ENCODE data around the gene CEP128. TPM values are rescaled to one million over a fixed set of nuclear protein-coding genes. Genes with fewer than 3 reads are reported as not detected.

The CEP128 gene
- total RNA-seq, 2 experiments from 2014 or later = 12.3 to 13.0 TPM

- H3K27ac Mint-ChIP-seq = no peak overlapping the region
- POLR2A ChIA-PET = no interaction called here
- intact Hi-C loops (cut with DNase I, micrococcal nuclease) = no loop called here
- H3K9me3 Mint-ChIP-seq = peaks cover 26% of the 10 kb centered on the region
- H3K4me1 Mint-ChIP-seq (ENCODE audit: low read depth) = no peaks in the 10 kb centered on the region
- no peaks in the 10 kb centered on the region for H3K27me3 Mint-ChIP-seq
- Histone ChIP-seq H3K27me3 (ENCODE audit: control insufficient read depth in 1 of 2, insufficient read depth in 2 of 2, low read length in 2 of 2) (no peaks in the 10 kb centered on the region), H3K36me3 (ENCODE audit: insufficient read depth, low read length) (no peaks in the 10 kb centered on the region), H3K4me3 (ENCODE audit: low read length) (no peak overlapping the region), H3K27ac (ENCODE audit: low read depth in 1 of 2, low read length in 2 of 2) (no peak overlapping the region), H3K9me3 (ENCODE audit: control insufficient read depth in 1 of 2, insufficient read depth in 1 of 2, low read length in 2 of 2) (peaks cover 0 to 19% of the 10 kb centered on the region in 2 experiments), H3K4me1 (ENCODE audit: insufficient read depth, low read length) (no peaks in the 10 kb centered on the region)
- TF ChIP-seq CTCF (IDR thresholded peaks at IDR 0.05) = no peak
- no peak overlapping the region for H3K4me3 Mint-ChIP-seq
- DNase-seq (no peak), ATAC-seq (ENCODE audit: poor library complexity) (no peak)
- CTCF ChIA-PET = no interaction called here
- peaks cover 54% of the 10 kb centered on the region for H3K36me3 Mint-ChIP-seq (ENCODE audit: low read depth)
These were observed 131.9 kb downstream of the CEP128 start for GRCh38 chr14:80809663-80810062.

- no peaks in the 10 kb centered on the region for H3K27me3 ChIP-seq (ENCODE audit: control insufficient read depth in 1 of 2, insufficient read depth in 2 of 2, low read length in 2 of 2)
- H3K4me3 Mint-ChIP-seq = no peak overlapping the region
- ATAC-seq (ENCODE audit: poor library complexity) = no peak
- H3K27ac Mint-ChIP-seq = no peak overlapping the region
- H3K27ac ChIP-seq (ENCODE audit: low read depth in 1 of 2, low read length in 2 of 2) = no peak overlapping the region
- H3K4me1 ChIP-seq (ENCODE audit: insufficient read depth, low read length) = no peaks in the 10 kb centered on the region
- CTCF ChIA-PET = no interaction called here
- no peak overlapping the region for H3K4me3 ChIP-seq (ENCODE audit: low read length)
- H3K4me1 Mint-ChIP-seq (ENCODE audit: low read depth) = no peaks in the 10 kb centered on the region
- peaks cover 23% of the 10 kb centered on the region for H3K9me3 Mint-ChIP-seq
- no peak for DNase-seq
- no peak for TF ChIP-seq CTCF (IDR thresholded peaks at IDR 0.05)
- peaks cover 0 to 11% of the 10 kb centered on the region in 2 experiments for H3K9me3 ChIP-seq (ENCODE audit: control insufficient read depth in 1 of 2, insufficient read depth in 1 of 2, low read length in 2 of 2)
- peaks cover 46% of the 10 kb centered on the region for H3K36me3 Mint-ChIP-seq (ENCODE audit: low read depth)
- no peaks in the 10 kb centered on the region for H3K27me3 Mint-ChIP-seq
- no peaks in the 10 kb centered on the region for H3K36me3 ChIP-seq (ENCODE audit: insufficient read depth, low read length)
- POLR2A ChIA-PET = no interaction called here
- intact Hi-C loops (cut with DNase I, micrococcal nuclease) = no loop called here
These were observed 136.4 kb downstream of the CEP128 start for GRCh38 chr14:80805136-80805535.

- H3K4me3 Mint-ChIP-seq = no peak overlapping the region
- H3K4me3 ChIP-seq (ENCODE audit: low read length) = no peak overlapping the region
- CTCF ChIA-PET = no interaction called here
- H3K9me3 Mint-ChIP-seq = peaks cover 14% of the 10 kb centered on the region
- H3K27me3 Mint-ChIP-seq = no peaks in the 10 kb centered on the region
- DNase-seq (no peak), ATAC-seq (ENCODE audit: poor library complexity) (no peak)
- no peaks in the 10 kb centered on the region for H3K36me3 ChIP-seq (ENCODE audit: insufficient read depth, low read length)
- POLR2A ChIA-PET = no interaction called here
- H3K9me3 ChIP-seq (ENCODE audit: control insufficient read depth in 1 of 2, insufficient read depth in 1 of 2, low read length in 2 of 2) = no peaks in the 10 kb centered on the region
- no peaks in the 10 kb centered on the region for H3K4me1 Mint-ChIP-seq (ENCODE audit: low read depth)
- no peaks in the 10 kb centered on the region for H3K27me3 ChIP-seq (ENCODE audit: control insufficient read depth in 1 of 2, insufficient read depth in 2 of 2, low read length in 2 of 2)
- no peak for TF ChIP-seq CTCF (IDR thresholded peaks at IDR 0.05)
- no peak overlapping the region for H3K27ac ChIP-seq (ENCODE audit: low read depth in 1 of 2, low read length in 2 of 2)
- no peaks in the 10 kb centered on the region for H3K4me1 ChIP-seq (ENCODE audit: insufficient read depth, low read length)
- intact Hi-C loops (cut with DNase I, micrococcal nuclease) = no loop called here
- no peak overlapping the region for H3K27ac Mint-ChIP-seq
- peaks cover 51% of the 10 kb centered on the region for H3K36me3 Mint-ChIP-seq (ENCODE audit: low read depth)
These were observed 142.7 kb downstream of the CEP128 start for GRCh38 chr14:80798878-80799277.
